PC-3 (cell line): ENCODE measurements around the gene DIPK2B.

Experiments used
- EZH2 ChIP-seq: fragments of 300-600 bp; sonication (generic); IDR thresholded peaks from one replicate; pipeline ENCODE4 v1.6.1; 2017; ENCODE audit warnings: antibody characterized with exemption, mild to moderate bottlenecking, low read length; ENCODE audit not compliant: unreplicated experiment
- EZH2phosphoT487 ChIP-seq: fragments of 300-600 bp; sonication (generic); IDR thresholded peaks from 2 replicates; pipeline ENCODE4 v1.6.1; 2018; ENCODE audit warnings: mild to moderate bottlenecking, antibody characterized with exemption, low read length, borderline replicate concordance
- TF ChIP-seq, protein P1 (sequence below): fragments of 300-600 bp; sonication (generic); conservative IDR thresholded peaks from 2 replicates; pipeline ENCODE4 v1.5.1; 2017; ENCODE audit warnings: antibody characterized with exemption, low read depth, mild to moderate bottlenecking, low read length

DNA sequence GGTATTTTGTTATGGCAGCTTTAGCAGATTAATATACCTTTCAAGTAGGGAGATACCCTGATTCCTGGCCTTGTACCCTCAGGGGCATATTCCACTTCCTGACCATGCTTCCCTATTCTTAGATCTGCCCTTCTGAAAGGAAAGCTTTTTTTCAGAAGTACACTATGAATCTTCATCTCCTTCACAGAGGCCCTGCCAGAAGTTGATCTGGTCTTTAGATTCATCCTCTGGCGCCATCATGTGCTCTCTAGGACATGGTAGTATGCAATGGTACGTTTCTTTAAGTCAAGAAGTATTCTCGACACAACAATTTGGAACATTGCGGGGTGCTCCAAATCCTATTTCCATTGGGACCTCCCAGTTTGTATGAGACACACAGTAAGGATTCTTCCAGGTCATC lies 39.6 kb upstream of the DIPK2B start:
- TF ChIP-seq, protein P1, sequence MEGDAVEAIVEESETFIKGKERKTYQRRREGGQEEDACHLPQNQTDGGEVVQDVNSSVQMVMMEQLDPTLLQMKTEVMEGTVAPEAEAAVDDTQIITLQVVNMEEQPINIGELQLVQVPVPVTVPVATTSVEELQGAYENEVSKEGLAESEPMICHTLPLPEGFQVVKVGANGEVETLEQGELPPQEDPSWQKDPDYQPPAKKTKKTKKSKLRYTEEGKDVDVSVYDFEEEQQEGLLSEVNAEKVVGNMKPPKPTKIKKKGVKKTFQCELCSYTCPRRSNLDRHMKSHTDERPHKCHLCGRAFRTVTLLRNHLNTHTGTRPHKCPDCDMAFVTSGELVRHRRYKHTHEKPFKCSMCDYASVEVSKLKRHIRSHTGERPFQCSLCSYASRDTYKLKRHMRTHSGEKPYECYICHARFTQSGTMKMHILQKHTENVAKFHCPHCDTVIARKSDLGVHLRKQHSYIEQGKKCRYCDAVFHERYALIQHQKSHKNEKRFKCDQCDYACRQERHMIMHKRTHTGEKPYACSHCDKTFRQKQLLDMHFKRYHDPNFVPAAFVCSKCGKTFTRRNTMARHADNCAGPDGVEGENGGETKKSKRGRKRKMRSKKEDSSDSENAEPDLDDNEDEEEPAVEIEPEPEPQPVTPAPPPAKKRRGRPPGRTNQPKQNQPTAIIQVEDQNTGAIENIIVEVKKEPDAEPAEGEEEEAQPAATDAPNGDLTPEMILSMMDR, result no peak
- TF ChIP-seq EZH2, result no peak
- no peak for TF ChIP-seq EZH2phosphoT487
